Anterior cingulate cortex (tissue), 58 donors: ENCODE results near the gene DGAT2L6.

ENCODE experiments used
- DNase-seq, 58 donors: peaks; one replicate each; lab custom pipeline; 2025; lab: John Stamatoyannopoulos, UW

The DGAT2L6 gene

GRCh38 chrX:70176938-70177533 lies at the start of gene DGAT2L6:
TSS of gene DGAT2L6 (plus strand) at chrX:70177483. CDS start at chrX:70177583, 100 bp downstream.
- DNase-seq, result no peak

- no peak for DNase-seq
Observed at GRCh38 chrX:70128071-70128470, 49.2 kb upstream of the DGAT2L6 start.

- no peak for DNase-seq
Observed at GRCh38 chrX:70129816-70130215, 47.5 kb upstream of the DGAT2L6 start.

- no peak for DNase-seq
Observed at GRCh38 chrX:70132224-70132623, 45.1 kb upstream of the DGAT2L6 start.

- no peak for DNase-seq
Observed at GRCh38 chrX:70132877-70133302, 44.4 kb upstream of the DGAT2L6 start.

- DNase-seq, result peak; percentile 2 to 86 (median 66)
Observed at GRCh38 chrX:70133303-70134115, 43.8 kb upstream of the DGAT2L6 start, which contains the start of gene IGBP1. TSS of gene IGBP1 (plus strand) at chrX:70133447. CDS start at chrX:70133948, 501 bp downstream.

- no peak for DNase-seq
Observed at GRCh38 chrX:70134116-70134477, 43.2 kb upstream of the DGAT2L6 start.

- no peak for DNase-seq
Observed at GRCh38 chrX:70138622-70139021, 38.7 kb upstream of the DGAT2L6 start.

- peak in 4 of 58 donors; percentile 0 to 13 (median 2) for DNase-seq
Observed at GRCh38 chrX:70139736-70140135, 37.5 kb upstream of the DGAT2L6 start.

GRCh38 chrX:70141373-70141772 lies 35.9 kb upstream of the DGAT2L6 start:
- DNase-seq, result no peak

GRCh38 chrX:70166601-70167590 lies 10.4 kb upstream of the DGAT2L6 start:
- peak in 3 of 58 donors; percentile 0 for DNase-seq

- peak in 25 of 58 donors; percentile 0 to 60 (median 7) for DNase-seq
Observed at GRCh38 chrX:70168238-70169188, 8.8 kb upstream of the DGAT2L6 start.

- no peak for DNase-seq
Observed at GRCh38 chrX:70169281-70169680, 8.0 kb upstream of the DGAT2L6 start.

- no peak for DNase-seq
Observed at GRCh38 chrX:70171624-70172023, 5.7 kb upstream of the DGAT2L6 start.

- no peak for DNase-seq
Observed at GRCh38 chrX:70172221-70172620, 5.1 kb upstream of the DGAT2L6 start.

GRCh38 chrX:70172964-70173363 lies 4.3 kb upstream of the DGAT2L6 start:
- no peak for DNase-seq

- no peak for DNase-seq
Observed at GRCh38 chrX:70174754-70175153, 2.5 kb upstream of the DGAT2L6 start.

- DNase-seq, result no peak
Observed at GRCh38 chrX:70175338-70175737, 1.9 kb upstream of the DGAT2L6 start.

- no peak for DNase-seq
Observed at GRCh38 chrX:70183091-70183490, 5.8 kb downstream of the DGAT2L6 start.
